Measurements from ENCODE around the gene RNF169. TPM values are rescaled to one million over a fixed set of nuclear protein-coding genes. Genes with fewer than 3 reads are reported as not detected.

Gene RNF169
- total RNA-seq, 1 donor from 2014 or later: 11.7 TPM

DNA sequence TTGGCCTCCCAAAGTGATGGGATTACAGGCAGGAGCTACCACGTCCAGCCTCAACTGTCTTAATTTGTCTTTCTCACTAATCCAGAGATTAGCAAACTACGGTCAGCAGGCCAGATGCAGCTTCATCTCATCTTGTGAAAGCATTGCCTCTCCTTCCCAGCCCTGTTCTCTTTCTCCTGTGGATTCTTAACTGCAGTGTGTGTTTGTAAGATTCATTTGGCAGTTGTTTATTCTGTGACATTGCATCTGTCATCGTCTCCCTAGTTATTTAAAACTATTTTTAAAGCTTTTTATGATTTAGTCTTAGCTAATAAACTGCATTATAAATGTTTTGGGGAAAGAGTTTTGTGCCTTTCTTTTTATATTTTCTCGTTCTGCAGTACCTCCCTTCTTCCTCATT is 29.2 kb downstream of the RNF169 start:
- H3K4me3 ChIP-seq (ENCODE audit: low read depth, low read length): no peak overlapping the region
- TF ChIP-seq, protein P1, sequence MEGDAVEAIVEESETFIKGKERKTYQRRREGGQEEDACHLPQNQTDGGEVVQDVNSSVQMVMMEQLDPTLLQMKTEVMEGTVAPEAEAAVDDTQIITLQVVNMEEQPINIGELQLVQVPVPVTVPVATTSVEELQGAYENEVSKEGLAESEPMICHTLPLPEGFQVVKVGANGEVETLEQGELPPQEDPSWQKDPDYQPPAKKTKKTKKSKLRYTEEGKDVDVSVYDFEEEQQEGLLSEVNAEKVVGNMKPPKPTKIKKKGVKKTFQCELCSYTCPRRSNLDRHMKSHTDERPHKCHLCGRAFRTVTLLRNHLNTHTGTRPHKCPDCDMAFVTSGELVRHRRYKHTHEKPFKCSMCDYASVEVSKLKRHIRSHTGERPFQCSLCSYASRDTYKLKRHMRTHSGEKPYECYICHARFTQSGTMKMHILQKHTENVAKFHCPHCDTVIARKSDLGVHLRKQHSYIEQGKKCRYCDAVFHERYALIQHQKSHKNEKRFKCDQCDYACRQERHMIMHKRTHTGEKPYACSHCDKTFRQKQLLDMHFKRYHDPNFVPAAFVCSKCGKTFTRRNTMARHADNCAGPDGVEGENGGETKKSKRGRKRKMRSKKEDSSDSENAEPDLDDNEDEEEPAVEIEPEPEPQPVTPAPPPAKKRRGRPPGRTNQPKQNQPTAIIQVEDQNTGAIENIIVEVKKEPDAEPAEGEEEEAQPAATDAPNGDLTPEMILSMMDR (conservative IDR thresholded peaks at IDR 0.05; ENCODE audit: low read depth, low read length): no peak
- no peak for DNase-seq (ENCODE audit: low read depth)

DNA sequence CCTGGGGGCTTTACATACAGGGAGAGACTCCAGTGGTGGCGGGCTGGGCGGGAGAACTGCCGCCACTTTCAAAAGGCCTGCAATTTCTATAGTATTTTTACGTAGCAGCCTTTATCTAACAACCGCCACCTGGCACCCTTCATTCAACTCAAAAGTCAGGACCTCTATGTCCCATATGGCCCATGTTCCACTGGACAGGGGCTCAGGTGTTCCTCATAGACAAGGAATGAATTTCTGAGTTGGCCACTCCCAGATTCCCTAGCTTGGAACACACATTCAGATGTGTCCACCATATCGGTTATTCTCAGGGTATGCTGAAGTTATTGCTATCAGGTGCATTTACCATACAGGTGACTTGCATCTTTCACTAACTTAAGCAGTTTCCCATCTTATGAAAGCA is 29.9 kb downstream of the RNF169 start:
- TF ChIP-seq, protein P1 (conservative IDR thresholded peaks at IDR 0.05; ENCODE audit: low read depth, low read length): no peak
- no peak overlapping the region for H3K4me3 ChIP-seq (ENCODE audit: low read depth, low read length)
- DNase-seq (ENCODE audit: low read depth): no peak

DNA sequence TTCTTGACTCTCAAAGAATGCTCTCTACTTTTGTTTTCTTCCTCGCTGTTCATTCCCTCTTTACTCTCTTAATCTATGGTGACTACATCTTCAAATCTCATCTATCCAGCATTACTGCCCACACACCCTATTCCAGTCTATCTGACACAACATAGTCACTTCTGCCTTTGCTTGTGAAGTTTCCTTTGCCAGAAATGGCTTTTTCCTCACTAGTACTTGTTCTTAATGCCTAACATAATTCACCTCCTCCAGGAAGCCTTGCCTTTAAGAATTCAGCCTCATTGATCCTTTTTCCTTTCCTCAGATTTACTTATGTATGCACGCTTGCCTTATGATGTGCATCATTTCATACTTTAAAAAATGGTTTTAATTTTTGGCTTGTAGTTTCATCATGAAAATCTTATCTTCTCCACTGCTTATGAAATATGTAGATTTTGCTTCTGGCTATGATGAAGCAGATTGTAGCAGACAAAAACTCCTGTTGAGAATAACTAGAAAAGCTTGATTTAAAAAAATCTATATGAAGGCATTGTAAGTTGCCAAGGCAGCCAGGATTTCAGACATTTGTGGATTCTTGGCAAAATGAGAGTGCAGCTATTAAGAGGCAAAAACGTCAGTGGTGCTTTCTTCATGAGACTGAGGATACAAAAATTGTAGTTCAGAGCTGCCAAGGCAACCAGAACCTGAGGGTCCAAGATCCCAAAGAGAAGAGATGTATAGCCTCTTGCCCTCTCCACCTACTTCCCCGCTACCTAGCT is 31.8 kb downstream of the RNF169 start:
- TF ChIP-seq, protein P1 (conservative IDR thresholded peaks at IDR 0.05; ENCODE audit: low read depth, low read length): no peak
- no peak overlapping the region for H3K4me3 ChIP-seq (ENCODE audit: low read depth, low read length)
- no peak for DNase-seq (ENCODE audit: low read depth)

DNA sequence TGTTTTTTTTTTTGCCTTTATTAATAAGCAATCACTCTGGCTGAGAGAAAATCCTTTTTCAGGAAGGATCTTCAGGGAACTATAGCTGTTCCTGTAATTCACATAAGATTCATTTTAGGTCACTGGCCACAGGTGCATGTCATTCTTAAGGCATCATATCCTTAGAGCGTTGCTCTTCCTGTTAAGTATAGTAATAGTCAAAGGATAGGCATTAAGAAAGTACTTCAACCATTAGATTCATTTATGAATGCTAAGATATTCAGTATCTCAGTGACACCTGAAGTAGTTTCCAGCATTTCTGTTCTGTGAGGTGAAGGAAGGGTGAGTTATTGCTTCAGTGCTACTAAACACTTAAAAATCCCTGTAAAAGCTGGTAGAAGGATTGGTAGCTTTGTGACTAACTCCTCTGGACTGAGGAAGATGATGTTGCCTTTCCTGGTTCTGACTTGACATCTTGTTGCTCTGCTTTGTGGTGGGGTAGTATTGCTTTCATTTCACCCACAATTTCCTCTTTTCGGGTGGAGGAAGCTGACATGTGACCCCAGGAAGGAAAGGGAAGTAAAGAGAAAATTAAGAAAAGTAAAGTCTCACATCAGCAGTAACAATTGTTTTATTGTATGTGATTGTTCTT is 34.7 kb downstream of the RNF169 start:
- H3K4me3 ChIP-seq (ENCODE audit: low read depth, low read length): no peak overlapping the region
- TF ChIP-seq, protein P1 (conservative IDR thresholded peaks at IDR 0.05; ENCODE audit: low read depth, low read length): no peak
- DNase-seq (ENCODE audit: low read depth): peak; percentile 33

DNA sequence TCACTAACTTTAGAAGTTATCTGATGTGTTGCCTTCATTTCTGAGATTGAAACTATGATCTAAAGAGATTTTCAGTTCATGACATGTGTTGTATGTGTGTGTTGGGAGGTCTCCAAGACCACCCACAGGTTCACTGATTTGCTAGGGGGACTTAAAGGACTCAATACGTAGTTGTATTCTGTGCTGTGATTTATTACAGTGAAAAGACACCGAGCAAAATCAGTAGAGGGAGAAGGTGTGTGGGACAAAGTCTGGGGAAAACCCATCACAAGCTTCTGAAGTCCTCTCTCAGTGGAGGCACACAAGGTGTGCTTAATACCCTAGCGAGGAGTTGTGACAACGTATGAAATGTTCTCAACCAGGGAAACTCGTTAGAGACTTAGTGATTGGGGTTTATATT is 35.6 kb downstream of the RNF169 start:
- DNase-seq (ENCODE audit: low read depth): no peak
- TF ChIP-seq, protein P1 (conservative IDR thresholded peaks at IDR 0.05; ENCODE audit: low read depth, low read length): no peak
- no peak overlapping the region for H3K4me3 ChIP-seq (ENCODE audit: low read depth, low read length)

DNA sequence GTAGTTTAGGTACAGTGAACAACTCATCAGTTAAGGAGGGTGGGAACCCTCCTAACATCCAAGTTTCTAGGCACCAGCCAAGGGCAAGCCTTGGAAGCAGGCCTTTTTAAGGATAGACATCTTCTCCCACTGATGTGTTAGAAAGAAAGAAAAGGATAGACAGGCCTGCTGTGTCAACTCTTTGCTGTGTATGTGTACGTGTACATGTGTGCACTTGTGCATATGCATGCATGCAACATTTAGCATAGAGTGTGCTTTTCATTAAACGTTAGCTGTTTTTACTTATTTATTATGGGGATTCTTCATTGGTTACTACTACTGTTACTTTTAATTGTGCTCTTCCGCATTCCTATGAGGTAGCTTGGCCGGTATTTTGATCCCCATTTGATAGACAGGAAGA is 36.1 kb downstream of the RNF169 start:
- DNase-seq (ENCODE audit: low read depth): no peak
- H3K4me3 ChIP-seq (ENCODE audit: low read depth, low read length): no peak overlapping the region
- TF ChIP-seq, protein P1 (conservative IDR thresholded peaks at IDR 0.05; ENCODE audit: low read depth, low read length): no peak
